GM12891 (cell line): ENCODE results near the gene DDX10.

Source experiments
- POLR2A ChIP-seq: IDR thresholded peaks from 2 replicates; pipeline ENCODE4 v1.6.1; 2011; ENCODE audit warnings: low read depth, low read length, control low read depth
- TAF1 ChIP-seq: IDR thresholded peaks from 2 replicates; pipeline ENCODE4 v1.6.1; 2011; ENCODE audit warnings: low read depth, low read length, control low read depth

DNA sequence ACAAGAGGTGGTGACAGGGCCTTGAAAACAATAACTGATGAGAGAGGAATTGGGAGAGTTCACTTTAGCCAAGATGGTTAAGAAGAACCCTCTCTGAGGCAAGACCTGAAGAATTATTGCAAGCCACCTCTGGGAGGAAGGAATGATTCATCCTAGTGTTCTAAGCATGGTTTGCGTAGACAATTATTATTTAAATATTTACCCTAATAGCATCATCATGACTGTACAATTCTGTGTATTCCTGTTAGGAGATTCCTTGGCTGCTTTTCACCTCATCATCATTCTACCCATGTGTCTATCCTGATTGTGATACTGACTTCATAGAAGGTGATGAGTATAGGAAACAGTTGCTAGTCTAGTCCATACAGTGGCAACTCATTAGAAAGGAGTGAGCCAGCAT lies 264.4 kb downstream of the DDX10 start:
- TF ChIP-seq POLR2A = no peak
- no peak for TF ChIP-seq TAF1
